ENCODE measurements around the gene FBLIM1. TPM values are rescaled to one million over a fixed set of nuclear protein-coding genes. Genes with fewer than 3 reads are reported as not detected.

Gene FBLIM1
- total RNA-seq, 2 donors from 2014 or later: 224 to 328 TPM

- peak; percentile 85 for DNase-seq (ENCODE audit: low spot score)
- intact Hi-C loops (cut with DNase I): loop anchor here in 1 of 2 donors (10.0 kb wide), 1 partner anchor 948 kb away; no protein-coding TSS in a partner anchor
These were observed 74.6 kb downstream of the FBLIM1 start for GRCh38 chr1:15833069-15833679.

DNA sequence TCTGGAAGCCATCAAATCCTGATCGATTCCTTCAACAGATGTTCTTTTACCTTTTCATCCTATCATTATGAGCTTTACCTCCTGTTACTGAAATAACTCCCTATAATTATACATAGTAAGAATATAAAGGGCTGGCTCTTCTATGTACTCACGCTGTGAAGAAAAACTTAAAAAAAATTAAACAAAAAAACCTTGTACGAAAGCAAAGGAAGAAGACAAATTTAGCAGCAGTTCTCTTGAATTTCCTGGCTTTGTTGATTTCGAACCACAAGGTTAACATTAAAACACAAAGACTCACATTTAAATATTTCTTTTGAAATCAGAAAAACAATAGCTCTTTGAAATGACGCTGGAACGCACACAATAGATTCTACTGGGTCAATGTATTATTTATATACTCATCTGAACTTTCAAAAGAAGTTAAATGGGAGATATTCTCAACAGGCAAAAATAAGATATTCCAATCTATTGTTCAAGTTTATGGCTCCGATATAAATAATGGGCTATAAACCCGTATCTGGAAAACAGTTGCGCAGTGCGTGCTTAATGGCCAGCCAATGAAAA is 75.3 kb downstream of the FBLIM1 start:
- DNase-seq (ENCODE audit: low spot score): no peak
- intact Hi-C loops (cut with DNase I): loop anchor here in 1 of 2 donors (10.0 kb wide), 1 partner anchor 949 kb away; no protein-coding TSS in a partner anchor

DNA sequence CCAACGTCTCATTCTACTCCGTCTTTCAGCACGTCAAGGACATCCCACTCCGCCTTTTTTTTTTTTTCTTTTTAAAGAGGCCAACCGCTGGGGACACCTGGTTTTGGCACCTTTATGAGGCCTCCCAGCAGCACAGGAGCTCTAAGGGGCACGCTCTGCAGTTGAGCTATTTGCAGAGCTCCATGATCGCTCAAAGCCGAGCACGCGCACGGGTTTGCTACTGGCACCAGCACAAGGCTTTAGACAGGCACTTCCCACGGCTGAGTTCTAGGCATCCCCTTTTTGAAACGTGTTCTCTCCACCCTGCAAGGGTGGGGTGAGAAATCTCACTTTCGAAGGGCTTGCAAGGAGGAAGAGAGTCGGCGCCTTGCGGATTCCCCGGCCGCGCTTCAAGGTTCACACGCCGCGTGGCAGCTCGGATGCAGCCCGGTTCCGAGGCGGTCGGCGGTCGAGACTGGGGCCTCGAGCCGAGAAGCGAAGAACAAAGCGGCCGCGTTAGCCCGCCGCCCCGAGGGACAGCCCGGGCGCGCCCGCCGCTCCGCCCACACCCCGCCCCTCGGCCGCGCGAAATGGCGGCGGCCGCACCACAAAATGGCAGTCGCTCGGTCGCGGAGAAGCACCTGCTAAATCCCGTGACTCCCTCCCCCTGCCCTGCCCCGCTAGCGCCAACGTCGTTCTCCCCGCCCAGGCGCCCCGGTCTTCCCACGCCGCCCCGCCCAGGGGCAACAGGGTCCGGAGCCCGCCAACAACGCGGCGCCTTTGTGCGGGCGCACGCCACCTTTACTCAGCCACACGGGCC is 76.0 kb downstream of the FBLIM1 start:
- peak; percentile 94 for DNase-seq (ENCODE audit: low spot score)
- intact Hi-C loops (cut with DNase I): loop anchor here in 1 of 2 donors (10.0 kb wide), 1 partner anchor 950 kb away; no protein-coding TSS in a partner anchor

- DNase-seq (ENCODE audit: low spot score): no peak
- intact Hi-C loops (cut with DNase I): loop anchor here in 1 of 2 donors (10.0 kb wide), 1 partner anchor 950 kb away; no protein-coding TSS in a partner anchor
These were observed 76.7 kb downstream of the FBLIM1 start for GRCh38 chr1:15835205-15835740.

DNA sequence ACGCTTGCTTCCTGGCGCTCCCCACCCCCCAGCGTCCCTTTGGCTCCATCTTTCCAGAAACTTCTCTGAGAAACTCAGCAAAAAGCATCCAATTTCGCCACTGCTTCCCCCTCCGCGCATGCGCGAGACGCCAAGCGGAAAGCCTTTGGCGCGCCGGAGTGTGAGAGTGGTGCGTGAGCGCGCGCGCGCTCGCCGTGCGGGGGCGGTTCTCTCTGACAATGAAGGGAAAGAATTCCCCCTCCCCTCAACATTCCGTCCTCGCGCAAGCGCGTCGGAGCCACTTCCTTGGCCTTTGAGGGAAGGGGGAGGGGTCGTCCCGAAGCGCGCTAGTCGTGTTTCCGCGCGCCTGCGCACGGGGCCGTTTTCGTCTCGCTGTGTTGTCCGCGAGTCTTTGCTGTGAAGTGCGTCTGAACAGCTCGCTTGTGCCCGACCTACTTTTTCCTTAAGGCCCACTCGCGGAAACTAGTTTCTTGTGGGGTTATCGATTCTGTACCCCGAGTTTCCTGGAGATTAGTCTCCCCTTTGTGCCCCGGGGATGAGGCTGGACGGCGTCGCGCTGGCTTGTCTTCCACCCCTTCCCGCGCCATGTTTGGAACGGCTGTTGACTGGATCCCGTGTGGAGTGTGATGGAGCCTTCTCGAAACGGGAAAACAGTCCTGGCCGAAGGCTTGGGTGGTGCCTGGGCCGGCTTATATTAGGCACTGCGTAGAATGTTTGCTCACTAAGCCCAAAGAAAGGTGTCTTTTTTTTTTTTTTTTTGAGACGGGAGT is 77.3 kb downstream of the FBLIM1 start:
- intact Hi-C loops (cut with DNase I): loop anchor here in 1 of 2 donors (10.0 kb wide), 1 partner anchor 951 kb away; no protein-coding TSS in a partner anchor
- DNase-seq (ENCODE audit: low spot score): peak; percentile 100

Other genes starting within 250 kb of the FBLIM1 start
- 10 to 100 TPM in 1 of 2 donors, 1 to 10 TPM in 1; 9.7 to 10.8 TPM for gene CASP9, start 234.6 kb upstream of the FBLIM1 start, total RNA-seq
- 10 to 100 TPM; 12.4 to 14.2 TPM for gene DNAJC16, start 231.9 kb upstream of the FBLIM1 start, total RNA-seq
- gene AGMAT, start 173.7 kb upstream of the FBLIM1 start, total RNA-seq: under 1 TPM in 1 of 2 donors, not detected in 1; 0.14 TPM
- gene DDI2, start 141.3 kb upstream of the FBLIM1 start, total RNA-seq: 10 to 100 TPM; 23.8 to 27.4 TPM
- 10 to 100 TPM; 62.6 to 75.9 TPM for gene PLEKHM2, start 74.5 kb upstream of the FBLIM1 start, total RNA-seq
- gene SLC25A34, start 22.5 kb upstream of the FBLIM1 start, total RNA-seq: 1 to 10 TPM; 1.2 to 1.6 TPM
- gene TMEM82, start 16.3 kb upstream of the FBLIM1 start, total RNA-seq: not detected
- under 1 TPM; 0.71 to 0.88 TPM for gene UQCRHL, start 48.9 kb downstream of the FBLIM1 start, total RNA-seq
- 10 to 100 TPM; 59.9 to 68.5 TPM for gene SPEN, start 88.9 kb downstream of the FBLIM1 start, total RNA-seq
- gene ZBTB17, start 217.3 kb downstream of the FBLIM1 start, total RNA-seq: 10 to 100 TPM; 31.6 to 38.7 TPM
- not detected for gene SRARP, start 245.4 kb downstream of the FBLIM1 start, total RNA-seq

Measured in posterior vena cava (tissue), 2 donors.